IPS-15b (cell line): ENCODE data around the gene JPH2.
A peak's percentile ranks its signal among the peaks of the same experiment; 100 is the strongest.
"Not testable (repeated sequence)": the region's sequence is repeated elsewhere in the genome, so short reads cannot be mapped to it uniquely, and the experiment has no call there.

Source experiments
- H3K27me3 ChIP-seq: one replicate; pipeline ENCODE4 v1.6.1; 2013; ENCODE audit warnings: low read length; ENCODE audit not compliant: control insufficient read depth, insufficient read depth
- H3K36me3 ChIP-seq: one replicate; pipeline ENCODE4 v1.6.1; 2013; ENCODE audit warnings: low read length; ENCODE audit not compliant: control insufficient read depth, insufficient read depth
- H3K4me1 ChIP-seq: one replicate; pipeline ENCODE4 v1.6.1; 2013; ENCODE audit warnings: mild to moderate bottlenecking, low read length; ENCODE audit not compliant: control insufficient read depth, insufficient read depth
- H3K4me3 ChIP-seq: one replicate; pipeline ENCODE4 v1.5.1; 2013; ENCODE audit warnings: low read depth, low read length
- H3K9ac ChIP-seq: one replicate; pipeline ENCODE4 v1.6.1; 2013; ENCODE audit warnings: low read depth, mild to moderate bottlenecking, low read length
- H3K9me3 ChIP-seq: one replicate; pipeline ENCODE4 v1.6.1; 2013; ENCODE audit warnings: mild to moderate bottlenecking, low read length; ENCODE audit not compliant: control insufficient read depth, insufficient read depth

Gene JPH2

DNA sequence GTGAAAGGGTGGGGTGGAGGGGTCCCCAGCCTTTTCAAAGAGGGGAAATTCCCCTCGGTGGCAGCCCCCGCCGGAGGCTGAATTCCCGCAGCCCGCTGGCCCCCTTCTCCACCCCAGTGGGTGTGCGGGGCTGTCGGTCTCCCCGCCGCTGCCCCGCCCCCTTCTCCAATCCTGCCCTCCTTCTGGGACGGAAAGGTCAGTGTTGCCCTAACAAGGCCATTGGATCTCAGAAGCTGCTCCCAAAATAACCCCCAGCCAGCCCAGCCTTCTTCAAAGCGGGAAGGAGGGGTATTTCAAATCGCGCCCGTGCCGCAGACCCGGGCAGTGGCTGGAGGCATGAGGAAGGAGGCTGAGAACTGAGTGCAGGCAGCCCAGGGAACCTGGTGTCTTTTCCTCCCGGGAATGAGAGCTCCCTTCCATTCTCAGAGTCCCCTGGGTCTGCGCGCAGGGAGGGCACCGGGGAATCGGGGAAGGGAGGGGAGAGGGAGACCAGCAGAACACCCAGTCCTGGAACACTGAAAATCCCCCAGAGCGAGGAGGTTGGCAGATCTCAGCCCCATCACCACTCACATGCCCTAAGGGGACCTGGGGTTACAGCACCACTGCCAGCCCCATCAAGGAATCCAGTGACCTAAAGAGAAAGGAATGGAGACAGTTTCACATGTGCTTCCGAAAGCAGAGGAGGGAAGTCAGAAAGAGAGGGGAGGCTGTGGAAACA is at the start of gene JPH2:
TSS of gene JPH2 (minus strand) at position 135 of the 718 bp plus-strand sequence. CDS start 483 bp downstream, outside the sequence.
- peak within 1 kb of the TSS; percentile 38 for H3K9ac ChIP-seq
- H3K4me1 ChIP-seq: no peaks in the 10 kb centered on the region
- H3K36me3 ChIP-seq: no peaks in the 10 kb centered on the region
- peak within 1 kb of the TSS; percentile 62 for H3K4me3 ChIP-seq
- no peaks in the 10 kb centered on the region for H3K27me3 ChIP-seq
- no peaks in the 10 kb centered on the region for H3K9me3 ChIP-seq

DNA sequence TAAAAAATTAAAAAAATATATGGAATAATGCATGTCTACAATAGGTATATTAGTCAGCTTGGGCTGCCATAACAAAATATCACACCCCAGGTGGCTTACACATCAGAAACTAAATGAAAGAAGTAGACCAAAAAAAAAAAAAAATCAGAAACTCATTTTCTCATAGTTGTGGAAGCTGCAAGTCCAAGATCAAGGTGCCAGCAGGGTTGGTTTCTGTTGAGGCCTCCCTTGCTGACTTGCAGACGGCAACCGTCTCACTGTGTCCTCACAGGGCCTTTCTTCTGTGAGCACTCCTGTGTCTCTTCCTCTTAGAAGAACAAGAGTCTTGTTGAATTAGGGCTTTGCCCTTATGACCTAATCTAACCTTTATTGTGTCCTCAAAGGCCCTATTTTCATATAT is 48.7 kb upstream of the JPH2 start:
- Histone ChIP-seq H3K27me3 (no peaks in the 10 kb centered on the region), H3K4me3 (no peak overlapping the region), H3K9me3 (no peaks in the 10 kb centered on the region), H3K4me1 (no peaks in the 10 kb centered on the region), H3K36me3 (no peaks in the 10 kb centered on the region), H3K9ac (no peak overlapping the region)

DNA sequence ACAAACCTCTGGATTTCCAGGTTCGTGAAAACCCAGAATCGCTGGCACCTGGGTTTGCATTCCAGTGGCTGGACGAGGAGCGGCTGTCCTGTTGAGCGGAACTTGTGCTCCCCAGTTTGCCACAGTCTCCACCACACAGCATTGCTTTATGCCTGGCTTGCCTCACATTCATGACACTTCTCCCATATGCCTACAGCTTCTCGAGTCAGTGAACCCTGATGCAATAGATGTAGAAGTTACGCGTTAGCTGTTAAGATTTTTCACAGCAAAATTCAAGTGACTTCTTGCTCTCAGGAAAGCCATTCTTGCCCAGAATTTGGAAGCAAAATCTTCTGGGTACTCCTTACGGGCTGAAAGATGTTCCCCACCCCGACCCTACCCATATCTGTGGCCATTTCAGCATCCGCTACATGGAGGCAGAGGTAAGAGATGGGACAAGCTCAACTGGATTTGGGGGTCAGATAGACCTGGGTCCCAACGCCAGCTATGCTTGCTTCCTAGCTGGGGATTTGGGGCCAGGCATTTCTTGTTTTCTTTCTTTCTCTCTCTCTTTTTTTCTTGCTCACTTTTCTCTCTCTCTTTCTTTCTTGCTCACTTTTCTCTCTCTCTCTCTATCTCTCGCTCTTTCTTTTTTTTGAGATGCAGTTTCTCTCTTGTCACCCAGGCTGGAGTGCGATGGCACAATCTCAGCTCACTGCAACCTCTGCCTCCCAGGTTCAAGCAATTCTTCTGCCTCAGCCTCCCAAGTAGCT is 47.8 kb upstream of the JPH2 start:
- Histone ChIP-seq H3K9ac (no peak overlapping the region), H3K4me3 (no peak overlapping the region), H3K36me3 (no peaks in the 10 kb centered on the region), H3K9me3 (no peaks in the 10 kb centered on the region), H3K27me3 (no peaks in the 10 kb centered on the region), H3K4me1 (no peaks in the 10 kb centered on the region)

DNA sequence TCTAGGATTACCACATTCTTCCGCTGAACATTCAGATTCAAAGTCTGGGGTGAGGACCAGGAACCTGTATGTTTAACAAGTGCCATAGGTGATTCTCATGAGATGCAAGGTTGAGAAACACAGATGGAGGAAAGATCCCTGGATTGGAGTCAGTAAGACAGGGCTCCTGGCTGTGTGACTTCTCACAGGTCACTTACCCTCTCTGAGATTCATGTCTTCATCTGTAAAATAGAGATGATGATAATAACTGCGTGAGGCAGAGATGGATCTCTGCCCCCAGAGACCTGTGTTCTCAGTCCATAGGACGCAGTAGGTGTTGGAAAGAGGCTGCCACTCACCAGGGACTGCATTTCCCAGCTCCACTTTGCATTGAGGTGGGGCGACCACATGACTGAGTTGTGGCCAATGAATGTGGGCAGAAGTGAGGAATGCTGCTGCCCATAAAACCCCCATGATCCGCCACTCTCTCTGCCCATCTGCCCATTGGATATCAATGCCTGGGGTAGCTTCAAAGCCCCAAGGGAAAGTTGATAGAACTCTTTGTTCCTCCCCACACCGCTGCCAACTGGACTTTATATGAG is 46.5 kb upstream of the JPH2 start:
- H3K27me3 ChIP-seq: no peaks in the 10 kb centered on the region
- no peaks in the 10 kb centered on the region for H3K4me1 ChIP-seq
- no peak overlapping the region for H3K9ac ChIP-seq
- H3K4me3 ChIP-seq: no peak overlapping the region
- H3K9me3 ChIP-seq: no peaks in the 10 kb centered on the region
- no peaks in the 10 kb centered on the region for H3K36me3 ChIP-seq

DNA sequence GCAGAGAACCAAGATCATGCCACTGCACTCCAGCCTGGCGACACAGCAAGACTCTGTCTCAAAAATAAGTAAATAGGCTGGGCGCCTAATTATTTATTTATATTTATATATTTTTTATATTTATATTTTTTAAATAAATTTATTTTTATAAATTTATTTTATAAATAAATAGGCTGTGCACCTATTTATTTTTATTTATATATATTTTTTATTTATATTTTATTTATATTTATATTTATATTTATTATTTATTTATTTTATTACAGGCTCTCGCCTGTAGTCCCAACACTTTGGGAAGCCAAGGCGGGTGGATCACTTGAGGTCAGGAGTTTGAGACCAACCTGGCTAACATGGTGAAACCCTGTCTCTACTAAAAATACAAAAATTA is 45.5 kb upstream of the JPH2 start:
- H3K4me1 ChIP-seq, H3K9ac ChIP-seq, H3K27me3 ChIP-seq, H3K9me3 ChIP-seq, H3K36me3 ChIP-seq, H3K4me3 ChIP-seq: not testable (repeated sequence)

DNA sequence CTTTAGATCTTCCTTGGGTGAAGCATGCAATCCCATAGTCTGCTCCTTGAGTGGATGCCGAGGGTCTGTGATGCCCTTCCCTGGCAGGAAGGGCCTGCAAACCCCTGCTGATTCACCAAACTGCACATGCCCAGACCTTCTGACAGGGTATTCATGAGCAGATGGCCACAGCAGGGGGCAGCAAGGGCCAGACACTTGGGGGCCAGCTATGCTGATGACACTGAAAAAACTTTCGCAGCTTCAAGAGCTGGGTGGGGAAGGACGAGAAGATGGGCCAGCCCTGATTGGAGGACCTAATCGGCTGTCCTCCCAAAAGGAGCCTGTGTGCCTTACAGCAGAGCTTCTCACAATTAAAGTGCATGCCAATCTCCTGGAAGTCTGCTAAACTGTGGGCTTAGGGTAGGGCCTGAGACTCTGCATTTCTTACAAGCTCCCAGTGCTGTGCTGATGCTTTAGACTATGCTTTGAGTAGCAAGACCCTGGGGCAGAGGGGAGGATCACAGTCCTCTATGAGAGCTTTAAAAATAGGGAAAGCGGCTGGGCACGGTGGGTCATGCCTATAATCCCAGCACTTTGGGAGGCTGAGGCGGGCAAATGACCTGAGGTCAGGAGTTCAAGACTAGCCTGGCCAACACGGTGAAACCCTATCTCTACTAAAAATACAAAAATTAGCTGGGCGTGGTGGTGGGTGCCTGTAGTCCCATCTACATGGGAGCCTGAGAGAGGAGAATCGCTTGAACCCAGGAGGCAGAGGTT is 44.9 kb upstream of the JPH2 start:
- no peak overlapping the region for H3K9ac ChIP-seq
- H3K36me3 ChIP-seq: no peaks in the 10 kb centered on the region
- H3K9me3 ChIP-seq: no peaks in the 10 kb centered on the region
- no peaks in the 10 kb centered on the region for H3K4me1 ChIP-seq
- no peaks in the 10 kb centered on the region for H3K27me3 ChIP-seq
- H3K4me3 ChIP-seq: no peak overlapping the region

DNA sequence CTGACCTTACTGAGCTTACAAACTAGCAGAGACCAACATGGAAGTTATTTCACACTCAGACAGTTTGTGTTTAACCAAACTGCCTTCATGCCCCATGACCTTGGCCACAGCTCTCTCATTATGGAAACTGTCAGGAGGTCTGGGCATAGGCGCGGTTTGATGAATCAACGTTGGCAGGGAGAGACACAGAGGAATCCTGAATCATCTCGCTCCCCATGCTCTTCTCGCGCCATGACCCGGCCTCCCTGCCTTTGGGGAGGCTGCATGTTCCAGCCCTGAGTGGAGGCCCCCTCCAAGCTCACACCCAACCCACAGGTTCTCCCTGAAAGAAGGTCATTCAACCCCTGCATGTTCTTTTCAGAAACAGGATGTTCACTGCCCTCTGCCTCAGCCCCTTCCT is 44.2 kb upstream of the JPH2 start:
- Histone ChIP-seq H3K9ac (no peak overlapping the region), H3K27me3 (no peaks in the 10 kb centered on the region), H3K9me3 (no peaks in the 10 kb centered on the region), H3K4me1 (no peaks in the 10 kb centered on the region), H3K4me3 (no peak overlapping the region), H3K36me3 (no peaks in the 10 kb centered on the region)

DNA sequence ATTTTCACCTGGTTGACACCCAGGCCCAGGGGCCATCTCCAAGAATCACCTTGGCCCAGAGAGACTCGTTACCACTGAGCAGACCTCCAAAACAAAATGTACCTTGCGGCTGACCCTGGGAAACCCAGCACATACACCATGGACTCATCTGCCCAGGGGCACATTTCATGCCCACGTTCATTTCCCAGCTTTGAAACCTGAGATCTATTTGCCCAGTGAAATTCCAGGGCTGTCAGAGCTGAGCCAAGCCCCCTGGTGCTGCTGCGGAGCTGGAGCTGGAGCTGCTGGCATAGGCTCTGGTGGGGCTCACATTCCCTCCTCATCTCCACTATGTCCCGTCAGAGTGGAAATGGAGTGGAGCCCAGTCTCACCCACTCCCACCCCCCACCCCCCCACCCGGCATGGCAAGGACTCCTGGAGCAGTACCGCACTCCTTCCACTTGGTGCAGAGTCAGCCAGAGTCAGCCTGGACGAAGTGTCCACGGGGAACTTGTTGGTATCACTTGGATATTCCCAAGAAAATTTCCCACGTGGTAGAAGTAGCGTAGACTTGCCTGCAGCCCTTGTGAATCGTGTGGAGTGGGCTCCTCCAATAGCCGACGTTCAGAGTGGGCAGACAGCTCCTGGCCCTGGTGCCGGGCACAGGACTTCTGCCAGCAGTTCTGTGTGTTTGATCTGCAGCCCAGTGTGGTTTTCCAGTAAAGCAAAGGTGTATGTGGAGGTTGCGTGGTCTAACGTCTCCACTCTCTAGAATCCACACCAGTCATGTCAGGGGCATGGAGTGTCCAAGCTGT is 41.7 kb upstream of the JPH2 start:
- Histone ChIP-seq H3K9ac (no peak overlapping the region), H3K9me3 (no peaks in the 10 kb centered on the region), H3K4me3 (no peak overlapping the region), H3K36me3 (no peaks in the 10 kb centered on the region), H3K27me3 (no peaks in the 10 kb centered on the region), H3K4me1 (no peaks in the 10 kb centered on the region)

DNA sequence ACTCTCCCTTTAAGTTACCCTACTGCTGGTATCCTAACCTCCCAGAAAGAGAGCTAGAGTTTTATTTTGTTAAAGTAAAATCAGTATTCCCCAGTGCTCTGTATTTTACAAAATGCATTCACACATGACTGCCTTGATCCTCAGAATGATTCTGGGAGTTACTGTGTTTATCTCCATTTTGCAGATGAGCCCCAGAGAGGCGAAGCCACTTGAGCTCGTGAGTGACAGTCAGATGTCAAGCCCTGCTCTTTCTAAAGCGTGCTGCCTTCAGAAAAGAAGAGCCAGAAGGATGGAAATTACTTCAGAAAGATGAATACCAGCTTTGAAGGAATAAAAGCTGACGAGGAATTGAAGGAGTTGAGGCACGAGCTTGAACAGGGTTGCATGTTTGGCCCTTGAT is 37.6 kb upstream of the JPH2 start:
- Histone ChIP-seq H3K9me3 (no peaks in the 10 kb centered on the region), H3K4me1 (peaks cover 3% of the 10 kb centered on the region), H3K9ac (no peak overlapping the region), H3K27me3 (no peaks in the 10 kb centered on the region), H3K4me3 (no peak overlapping the region), H3K36me3 (no peaks in the 10 kb centered on the region)

DNA sequence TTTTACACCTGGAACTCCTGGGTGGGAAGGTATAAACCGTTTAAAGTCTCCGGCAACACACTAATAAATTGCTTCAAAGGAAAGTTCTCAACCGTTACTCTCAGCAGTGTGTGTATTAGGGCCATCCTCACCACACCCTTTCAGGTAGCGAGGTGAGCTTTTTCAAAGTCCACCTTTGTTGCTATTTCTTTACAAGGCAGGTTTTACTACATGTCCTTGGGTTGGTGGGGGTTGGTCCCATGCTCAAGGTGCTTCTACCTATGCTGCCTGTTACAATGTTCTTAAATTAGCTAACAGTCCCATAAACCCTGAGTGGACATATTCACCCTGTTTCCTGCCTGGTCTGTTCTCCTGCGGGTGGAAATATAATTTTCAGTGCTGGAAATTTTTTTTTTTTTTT is 36.7 kb upstream of the JPH2 start:
- no peaks in the 10 kb centered on the region for H3K9me3 ChIP-seq
- no peaks in the 10 kb centered on the region for H3K27me3 ChIP-seq

More for the DNA sequence above, 36.7 kb upstream of the JPH2 start:
- no peak overlapping the region for H3K4me3 ChIP-seq
- no peaks in the 10 kb centered on the region for H3K36me3 ChIP-seq
- no peak overlapping the region for H3K9ac ChIP-seq
- H3K4me1 ChIP-seq: peaks cover 3% of the 10 kb centered on the region
